H9 (cell line): ENCODE data around the gene DGKH. TPM values are rescaled to one million over a fixed set of nuclear protein-coding genes. Genes with fewer than 3 reads are reported as not detected.

ENCODE experiments used
- DNase-seq: peaks from one replicate; pipeline ENCODE4 v3.0.0-alpha.2; 2017
- H2AFZ ChIP-seq: one replicate; pipeline ENCODE4 v1.6.1; 2013; ENCODE audit warnings: mild to moderate bottlenecking, low read length, control low read depth, moderate library complexity
- H2AK5ac ChIP-seq: 2 replicates; pipeline ENCODE4 v1.6.1; 2013; ENCODE audit warnings: low read length, control low read depth, mixed read lengths; ENCODE audit not compliant: insufficient read length
- H2BK120ac ChIP-seq: one replicate; pipeline ENCODE4 v1.6.1; 2013; ENCODE audit warnings: low read depth, mild to moderate bottlenecking, low read length, control low read depth, inconsistent platforms; ENCODE audit not compliant: poor library complexity, severe bottlenecking
- H2BK12ac ChIP-seq: 2 replicates; pipeline ENCODE4 v1.6.1; 2013; ENCODE audit warnings: low read length, control low read depth, mixed read lengths, low read depth; ENCODE audit not compliant: insufficient read length
- H2BK15ac ChIP-seq: 2 replicates; pipeline ENCODE4 v1.6.1; 2013; ENCODE audit warnings: low read depth, low read length, control low read depth
- H2BK20ac ChIP-seq: one replicate; pipeline ENCODE4 v1.6.1; 2013; ENCODE audit warnings: low read depth, mild to moderate bottlenecking, low read length, control low read depth, inconsistent platforms; ENCODE audit not compliant: poor library complexity, severe bottlenecking
- H2BK5ac ChIP-seq: 2 replicates; pipeline ENCODE4 v1.6.1; 2013; ENCODE audit warnings: low read length, control low read depth, mixed read lengths; ENCODE audit not compliant: insufficient read length
- H3K14ac ChIP-seq: 2 replicates; pipeline ENCODE4 v1.6.1; 2013; ENCODE audit warnings: low read length, control low read depth; ENCODE audit not compliant: insufficient read depth
- H3K18ac ChIP-seq: 2 replicates; pipeline ENCODE4 v1.6.1; 2013; ENCODE audit warnings: low read depth, mild to moderate bottlenecking, mixed read lengths, low read length, control low read depth; ENCODE audit not compliant: insufficient read length
- H3K23ac ChIP-seq: 2 replicates; pipeline ENCODE4 v1.6.1; 2013; ENCODE audit warnings: low read length, control low read depth, mixed read lengths, low read depth; ENCODE audit not compliant: insufficient read length
- H3K23me2 ChIP-seq: 2 replicates; pipeline ENCODE4 v1.6.1; 2013; ENCODE audit warnings: low read depth, mild to moderate bottlenecking, mixed read lengths, low read length, control low read depth; ENCODE audit not compliant: insufficient read length, poor library complexity, severe bottlenecking
- H3K27ac ChIP-seq: 2 replicates; pipeline ENCODE4 v1.5.1; 2013; ENCODE audit warnings: low read length, control low read depth, mixed read lengths, low read depth; ENCODE audit not compliant: insufficient read length
- H3K27me3 ChIP-seq: 2 replicates; pipeline ENCODE4 v1.6.1; 2013; ENCODE audit warnings: low read length, control low read depth, inconsistent platforms; ENCODE audit not compliant: insufficient read depth
- H3K4ac ChIP-seq: 2 replicates; pipeline ENCODE4 v1.6.1; 2013; ENCODE audit warnings: low read depth, mild to moderate bottlenecking, control low read depth, inconsistent platforms, low read length, moderate library complexity
- H3K4me1 ChIP-seq: 2 replicates; pipeline ENCODE4 v1.6.1; 2013; ENCODE audit warnings: low read length, control low read depth, inconsistent platforms; ENCODE audit not compliant: insufficient read depth
- H3K4me2 ChIP-seq: 2 replicates; pipeline ENCODE4 v1.6.1; 2013; ENCODE audit warnings: low read length, control low read depth, mixed read lengths; ENCODE audit not compliant: insufficient read length, insufficient read depth
- H3K56ac ChIP-seq: 2 replicates; pipeline ENCODE4 v1.6.1; 2013; ENCODE audit warnings: low read depth, mild to moderate bottlenecking, mixed read lengths, low read length, control low read depth; ENCODE audit not compliant: insufficient read length
- H3K79me1 ChIP-seq: 2 replicates; pipeline ENCODE4 v1.6.1; 2013; ENCODE audit warnings: low read depth, mild to moderate bottlenecking, moderate library complexity, low read length, control low read depth, inconsistent platforms; ENCODE audit not compliant: insufficient read depth, poor library complexity, severe bottlenecking
- H3K79me2 ChIP-seq: 2 replicates; pipeline ENCODE4 v1.6.1; 2013; ENCODE audit warnings: low read length, control low read depth, inconsistent platforms; ENCODE audit not compliant: insufficient read depth
- H3K9ac ChIP-seq: 2 replicates; pipeline ENCODE4 v1.6.1; 2013; ENCODE audit warnings: low read length, control low read depth, mixed read lengths; ENCODE audit not compliant: insufficient read length; ENCODE audit errors: extremely low read depth
- H3K9me3 ChIP-seq: one replicate; pipeline ENCODE4 v1.6.1; 2013; ENCODE audit warnings: low read depth, low read length, inconsistent platforms; ENCODE audit not compliant: control insufficient read depth
- H3T11ph ChIP-seq: one replicate; pipeline ENCODE4 v1.6.1; 2013; ENCODE audit warnings: mild to moderate bottlenecking, low read length, control low read depth, inconsistent platforms
- H4K20me1 ChIP-seq: one replicate; pipeline ENCODE4 v1.6.1; 2013; ENCODE audit not compliant: control insufficient read depth, insufficient read length, insufficient read depth
- H4K5ac ChIP-seq: 2 replicates; pipeline ENCODE4 v1.6.1; 2013; ENCODE audit warnings: low read depth, mild to moderate bottlenecking, mixed read lengths, low read length, control low read depth; ENCODE audit not compliant: insufficient read length
- H4K8ac ChIP-seq: replicated peaks from 2 replicates; pipeline ENCODE4 v1.6.1; 2013; ENCODE audit warnings: low read length, control low read depth, mixed read lengths, low read depth; ENCODE audit not compliant: insufficient read length
- H4K91ac ChIP-seq: 2 replicates; pipeline ENCODE4 v1.6.1; 2013; ENCODE audit warnings: low read depth, mild to moderate bottlenecking, moderate library complexity, mixed read lengths, low read length, control low read depth; ENCODE audit not compliant: insufficient read length
- H3K27ac Mint-ChIP-seq, 3 experiments: 2 replicates in 2 of 3; 3 replicates in 1 of 3; pipeline ENCODE4 v1.8.0; 2020 to 2021; ENCODE audit warnings: mixed read lengths in 3 of 3, mild to moderate bottlenecking in 1 of 3, moderate library complexity in 1 of 3
- H3K27me3 Mint-ChIP-seq: 2 replicates; pipeline ENCODE4 v1.8.0; 2021; ENCODE audit warnings: low read depth, mild to moderate bottlenecking, moderate library complexity, mixed read lengths
- H3K36me3 Mint-ChIP-seq, 3 experiments: 2 replicates in 2 of 3; 3 replicates in 1 of 3; pipeline ENCODE4 v1.8.0; 2020 to 2021; ENCODE audit warnings: low read depth in 3 of 3, mixed read lengths in 3 of 3; ENCODE audit not compliant: insufficient read depth in 1 of 3
- H3K4me1 Mint-ChIP-seq, 2 experiments: 2 replicates each; pipeline ENCODE4 v1.8.0; 2020; ENCODE audit warnings: mixed read lengths in 2 of 2
- H3K4me3 Mint-ChIP-seq, 2 experiments: 2 replicates in 1 of 2; 3 replicates in 1 of 2; pipeline ENCODE4 v1.8.0; 2020 to 2021; ENCODE audit warnings: mild to moderate bottlenecking in 2 of 2, mixed read lengths in 2 of 2, moderate library complexity in 1 of 2
- H3K9me3 Mint-ChIP-seq, 2 experiments: 2 replicates in 1 of 2; 3 replicates in 1 of 2; pipeline ENCODE4 v1.8.0; 2020; ENCODE audit warnings: mild to moderate bottlenecking in 2 of 2, mixed read lengths in 2 of 2, moderate library complexity in 1 of 2
- WGBS: extraction: QIAGEN DNeasy Blood & Tissue Kit; methylation state at CpG from one replicate; pipeline ENCODE4 v1.1.7; 2013; ENCODE audit warnings: missing lambda C conversion rate, low lambda C conversion rate, mixed read lengths; ENCODE audit not compliant: insufficient read length; ENCODE audit errors: extremely low coverage; 5-methylcytosine and 5-hydroxymethylcytosine counted together
- total RNA-seq: library from RNA; stranded (reverse); gene quantifications from 2 replicates; pipeline ENCODE4 v1.2.1, GENCODE V29; 2021
- TF ChIP-seq, protein P1 (sequence below): fragments of 200-600 bp; sonication (generic); conservative IDR thresholded peaks from 3 replicates; pipeline ENCODE4 v1.8.0; 2021; ENCODE audit warnings: antibody characterized with exemption, mild to moderate bottlenecking

DGKH gene
- total RNA-seq, 1 experiment from 2014 or later: 8.6 TPM

DNA sequence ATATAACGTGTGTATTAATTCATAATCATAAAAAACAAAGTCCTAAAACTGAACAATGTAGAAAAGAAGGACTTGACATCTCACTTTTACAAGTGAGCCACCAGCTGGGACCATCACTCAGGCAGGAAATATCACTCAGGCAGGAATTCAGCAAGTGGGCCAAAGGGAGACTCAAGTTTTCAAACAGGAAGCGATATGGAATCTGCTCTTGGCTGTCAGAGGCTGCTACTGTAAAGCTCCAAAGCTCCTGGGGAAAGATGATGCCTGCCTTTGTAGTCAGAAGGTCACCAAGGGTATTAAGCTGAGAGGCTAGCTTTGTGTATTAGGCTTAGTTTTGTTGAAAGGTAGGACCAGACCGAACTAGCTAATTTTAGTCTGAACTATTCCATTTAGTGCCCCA is 218.0 kb downstream of the DGKH start:
- TF ChIP-seq, protein P1, sequence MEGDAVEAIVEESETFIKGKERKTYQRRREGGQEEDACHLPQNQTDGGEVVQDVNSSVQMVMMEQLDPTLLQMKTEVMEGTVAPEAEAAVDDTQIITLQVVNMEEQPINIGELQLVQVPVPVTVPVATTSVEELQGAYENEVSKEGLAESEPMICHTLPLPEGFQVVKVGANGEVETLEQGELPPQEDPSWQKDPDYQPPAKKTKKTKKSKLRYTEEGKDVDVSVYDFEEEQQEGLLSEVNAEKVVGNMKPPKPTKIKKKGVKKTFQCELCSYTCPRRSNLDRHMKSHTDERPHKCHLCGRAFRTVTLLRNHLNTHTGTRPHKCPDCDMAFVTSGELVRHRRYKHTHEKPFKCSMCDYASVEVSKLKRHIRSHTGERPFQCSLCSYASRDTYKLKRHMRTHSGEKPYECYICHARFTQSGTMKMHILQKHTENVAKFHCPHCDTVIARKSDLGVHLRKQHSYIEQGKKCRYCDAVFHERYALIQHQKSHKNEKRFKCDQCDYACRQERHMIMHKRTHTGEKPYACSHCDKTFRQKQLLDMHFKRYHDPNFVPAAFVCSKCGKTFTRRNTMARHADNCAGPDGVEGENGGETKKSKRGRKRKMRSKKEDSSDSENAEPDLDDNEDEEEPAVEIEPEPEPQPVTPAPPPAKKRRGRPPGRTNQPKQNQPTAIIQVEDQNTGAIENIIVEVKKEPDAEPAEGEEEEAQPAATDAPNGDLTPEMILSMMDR: no peak
- no peak overlapping the region for H4K91ac ChIP-seq
- H3K27ac Mint-ChIP-seq: no peak overlapping the region
- H3K14ac ChIP-seq: no peak overlapping the region
- no peak overlapping the region for H3K4me3 Mint-ChIP-seq
- no peak overlapping the region for H4K5ac ChIP-seq
- H2BK120ac ChIP-seq: no peak overlapping the region
- no peak overlapping the region for H3K4ac ChIP-seq
- H2BK12ac ChIP-seq: no peak overlapping the region
- H2BK20ac ChIP-seq: no peak overlapping the region
- no peak overlapping the region for H3K56ac ChIP-seq
- DNase-seq: no peak
- H2AFZ ChIP-seq: no peak overlapping the region
- no peaks in the 10 kb centered on the region for H3K4me1 ChIP-seq
- H3K27me3 Mint-ChIP-seq: no peaks in the 10 kb centered on the region; the same call in 1 of the 2 replicates
- H3K79me1 ChIP-seq: no peaks in the 10 kb centered on the region
- H3K4me2 ChIP-seq: no peak overlapping the region
- no peaks in the 10 kb centered on the region for H3K23me2 ChIP-seq
- H3K27ac ChIP-seq: no peak overlapping the region
- no peak overlapping the region for H3K23ac ChIP-seq
- peaks cover 5 to 6% of the 10 kb centered on the region in 2 experiments; a peak in 3 of 4 replicates for H3K4me1 Mint-ChIP-seq
- peaks cover 9 to 23% (median 11%) of the 10 kb centered on the region in 3 experiments; a peak in 6 of 7 replicates for H3K36me3 Mint-ChIP-seq
- peaks cover 22 to 24% of the 10 kb centered on the region in 2 experiments for H3K9me3 Mint-ChIP-seq
- H2AK5ac ChIP-seq: no peak overlapping the region
- H3K9ac ChIP-seq: no peak overlapping the region
- no peak overlapping the region for H4K8ac ChIP-seq
- WGBS: no CpG with 5 or more reads among the region's 3 CpGs
- no peak overlapping the region for H2BK5ac ChIP-seq
- no peaks in the 10 kb centered on the region for H3K27me3 ChIP-seq
- no peak overlapping the region for H3T11ph ChIP-seq
- no peaks in the 10 kb centered on the region for H3K79me2 ChIP-seq
- H2BK15ac ChIP-seq: no peak overlapping the region
- H4K20me1 ChIP-seq: no peaks in the 10 kb centered on the region
- no peak overlapping the region for H3K18ac ChIP-seq
- peaks cover 3% of the 10 kb centered on the region for H3K9me3 ChIP-seq
